Spleen (tissue), 7 donors: Measurements from ENCODE around the gene APC.

Experiments used
- POLR2A ChIP-seq, 3 donors: fragments of 450-650 bp; IDR thresholded peaks; one replicate each; pipeline ENCODE4 v1.5.1; 2017; ENCODE audit warnings: antibody characterized with exemption in 3 of 3, mild to moderate bottlenecking in 1 of 3
- POLR2AphosphoS5 ChIP-seq, 3 donors: sonication (generic); formaldehyde crosslinking; IDR thresholded peaks; one replicate each; pipeline ENCODE4 v1.5.1; 2017; ENCODE audit warnings: antibody characterized with exemption in 3 of 3
- TF ChIP-seq, protein P1 (sequence below), 11 experiments: fragments of 200-600 bp in 7 of 11; fragments of 450-650 bp in 4 of 11; sonication (generic) in 4 of 11; IDR thresholded peaks in 8 of 11; conservative IDR thresholded peaks in 3 of 11; 1 replicate in 7 of 11; 2 replicates in 4 of 11; pipeline versions ENCODE4 v1.4.0 to v1.8.0; 2016 to 2021; ENCODE audit warnings: antibody characterized with exemption in 11 of 11, inconsistent platforms in 4 of 11, mild to moderate bottlenecking in 1 of 11
- donor health status: DM: no; HTN: no; CAD: no; lungs with moderate emphysema.
- donor health status: DM: no; HTN: no; CAD: no.
- donor health status: DM: no; HTN: no; CAD: no.

DNA sequence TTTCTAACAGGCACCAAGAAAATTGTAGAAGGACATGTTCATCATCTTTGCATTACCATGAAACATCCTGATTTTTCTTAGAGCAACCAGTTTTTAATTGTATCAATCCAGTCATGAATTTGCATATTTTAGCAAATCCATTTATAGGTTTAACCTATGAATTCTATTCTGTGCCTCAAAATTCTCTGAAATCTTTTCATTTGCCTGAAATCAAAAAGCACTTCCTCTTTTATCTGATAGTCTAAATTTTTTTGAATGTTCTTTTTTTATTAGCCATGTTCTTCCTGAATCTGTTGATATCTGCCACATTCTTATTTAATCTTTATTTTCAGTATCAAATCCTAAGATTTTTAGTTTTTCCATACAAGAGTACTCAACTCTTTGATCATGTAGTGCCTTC is 86.5 kb downstream of the APC start:
- TF ChIP-seq POLR2A (IDR thresholded peaks at IDR 0.05), result no peak
- no peak for TF ChIP-seq POLR2AphosphoS5 (IDR thresholded peaks at IDR 0.05)
- TF ChIP-seq, protein P1, sequence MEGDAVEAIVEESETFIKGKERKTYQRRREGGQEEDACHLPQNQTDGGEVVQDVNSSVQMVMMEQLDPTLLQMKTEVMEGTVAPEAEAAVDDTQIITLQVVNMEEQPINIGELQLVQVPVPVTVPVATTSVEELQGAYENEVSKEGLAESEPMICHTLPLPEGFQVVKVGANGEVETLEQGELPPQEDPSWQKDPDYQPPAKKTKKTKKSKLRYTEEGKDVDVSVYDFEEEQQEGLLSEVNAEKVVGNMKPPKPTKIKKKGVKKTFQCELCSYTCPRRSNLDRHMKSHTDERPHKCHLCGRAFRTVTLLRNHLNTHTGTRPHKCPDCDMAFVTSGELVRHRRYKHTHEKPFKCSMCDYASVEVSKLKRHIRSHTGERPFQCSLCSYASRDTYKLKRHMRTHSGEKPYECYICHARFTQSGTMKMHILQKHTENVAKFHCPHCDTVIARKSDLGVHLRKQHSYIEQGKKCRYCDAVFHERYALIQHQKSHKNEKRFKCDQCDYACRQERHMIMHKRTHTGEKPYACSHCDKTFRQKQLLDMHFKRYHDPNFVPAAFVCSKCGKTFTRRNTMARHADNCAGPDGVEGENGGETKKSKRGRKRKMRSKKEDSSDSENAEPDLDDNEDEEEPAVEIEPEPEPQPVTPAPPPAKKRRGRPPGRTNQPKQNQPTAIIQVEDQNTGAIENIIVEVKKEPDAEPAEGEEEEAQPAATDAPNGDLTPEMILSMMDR (IDR thresholded peaks at IDR 0.05 in 8 of 11, conservative IDR thresholded peaks at IDR 0.05 in 3 of 11), result no peak
